ENCODE data around the gene COL16A1.

The COL16A1 gene

GRCh38 chr1:31732343-31732742 is 28.5 kb upstream of the COL16A1 start:
- TF ChIP-seq ZFX (IDR thresholded peaks at IDR 0.05) = no peak
- no peak for TF ChIP-seq CTCF (conservative IDR thresholded peaks at IDR 0.05)
- no peak overlapping the region for H3K27ac ChIP-seq

GRCh38 chr1:31731049-31731565 is 27.3 kb upstream of the COL16A1 start:
- H3K27ac ChIP-seq = no peak overlapping the region
- TF ChIP-seq ZFX (IDR thresholded peaks at IDR 0.05) = no peak
- TF ChIP-seq CTCF (conservative IDR thresholded peaks at IDR 0.05) = no peak

- no peak overlapping the region for H3K27ac ChIP-seq
- no peak for TF ChIP-seq CTCF (conservative IDR thresholded peaks at IDR 0.05)
Measured at GRCh38 chr1:31730336-31731048, 26.7 kb upstream of the COL16A1 start.

- H3K27ac ChIP-seq = no peak overlapping the region
- TF ChIP-seq CTCF (conservative IDR thresholded peaks at IDR 0.05) = no peak
- TF ChIP-seq ZFX (IDR thresholded peaks at IDR 0.05) = no peak
Measured at GRCh38 chr1:31727849-31728248, 24.0 kb upstream of the COL16A1 start.

- no peak overlapping the region for H3K27ac ChIP-seq
- no peak for TF ChIP-seq ZFX (IDR thresholded peaks at IDR 0.05)
- no peak for TF ChIP-seq CTCF (conservative IDR thresholded peaks at IDR 0.05)
Measured at GRCh38 chr1:31727195-31727594, 23.4 kb upstream of the COL16A1 start.

GRCh38 chr1:31726715-31727114 is 22.9 kb upstream of the COL16A1 start:
- H3K27ac ChIP-seq = no peak overlapping the region
- TF ChIP-seq CTCF (conservative IDR thresholded peaks at IDR 0.05) = no peak
- no peak for TF ChIP-seq ZFX (IDR thresholded peaks at IDR 0.05)

- TF ChIP-seq ZFX (IDR thresholded peaks at IDR 0.05) = no peak
- no peak for TF ChIP-seq CTCF (conservative IDR thresholded peaks at IDR 0.05)
- no peak overlapping the region for H3K27ac ChIP-seq
Measured at GRCh38 chr1:31725777-31726535, 22.1 kb upstream of the COL16A1 start.
